ENCODE data around the gene CYTH1.

- no peak for TF ChIP-seq POLR2A (IDR thresholded peaks at IDR 0.05)
- TF ChIP-seq CTCF (IDR thresholded peaks at IDR 0.05), result no peak
These were observed 17.2 kb downstream of the CYTH1 start for GRCh38 chr17:78764871-78765270.

All from adrenal gland (tissue), 5 donors.